Keratinocyte (primary cell): ENCODE measurements around the gene ITPA. TPM values are rescaled to one million over a fixed set of nuclear protein-coding genes. Genes with fewer than 3 reads are reported as not detected.

Source experiments
- DNase-seq: peaks from one replicate; pipeline ENCODE4 v3.0.0-alpha.2; 2011; ENCODE audit warnings: low read depth, missing footprints, low spot score
- FAIRE-seq: peaks from 2 replicates; lab custom pipeline; 2011; peaks lifted over from hg19 to GRCh38; lab: Jason Lieb, UNC
- H2AFZ ChIP-seq: 2 replicates; pipeline ENCODE4 v1.6.0; 2012; ENCODE audit warnings: low read length, control low read depth, inconsistent platforms; ENCODE audit not compliant: control insufficient read depth
- H3K27ac ChIP-seq: 2 replicates; pipeline ENCODE4 v1.5.1; 2011; ENCODE audit warnings: low read length; ENCODE audit not compliant: control insufficient read depth, insufficient read depth
- H3K27me3 ChIP-seq: 3 replicates; pipeline ENCODE4 v1.6.0; 2011; ENCODE audit warnings: low read length; ENCODE audit not compliant: control insufficient read depth, insufficient read depth; ENCODE audit errors: extremely low read depth
- H3K36me3 ChIP-seq, 2 experiments: 2 replicates in 1 of 2; 3 replicates in 1 of 2; pipeline ENCODE4 v1.5.1; 2011; ENCODE audit warnings: low read length in 2 of 2, mild to moderate bottlenecking in 1 of 2; ENCODE audit not compliant: control insufficient read depth in 2 of 2, insufficient read depth in 2 of 2; ENCODE audit errors: extremely low read depth in 1 of 2
- H3K4me1 ChIP-seq: 3 replicates; pipeline ENCODE4 v1.5.1; 2011; ENCODE audit warnings: low read length; ENCODE audit not compliant: control insufficient read depth, insufficient read depth; ENCODE audit errors: extremely low read depth
- H3K4me2 ChIP-seq: 3 replicates; pipeline ENCODE4 v1.6.0; 2011; ENCODE audit warnings: low read depth, low read length; ENCODE audit not compliant: control insufficient read depth, insufficient read depth; ENCODE audit errors: extremely low read depth
- H3K4me3 ChIP-seq, 3 experiments: fragments of 200-600 bp in 1 of 3; sonication (generic) in 1 of 3; 2 replicates in 2 of 3; 3 replicates in 1 of 3; pipeline ENCODE4 v1.5.1; 2011 to 2016; ENCODE audit warnings: low read length in 3 of 3, mild to moderate bottlenecking in 3 of 3, control low read depth in 2 of 3, inconsistent platforms in 1 of 3, low read depth in 1 of 3, mixed read lengths in 1 of 3, mixed run types in 1 of 3, moderate library complexity in 1 of 3; ENCODE audit not compliant: control insufficient read depth in 2 of 3, insufficient read depth in 2 of 3; ENCODE audit errors: extremely low read depth in 1 of 3
- H3K79me2 ChIP-seq: 2 replicates; pipeline ENCODE4 v1.6.0; 2012; ENCODE audit warnings: low read length; ENCODE audit not compliant: control insufficient read depth, insufficient read depth
- H3K9ac ChIP-seq: 3 replicates; pipeline ENCODE4 v1.6.0; 2011; ENCODE audit warnings: low read length; ENCODE audit not compliant: control insufficient read depth, insufficient read depth; ENCODE audit errors: extremely low read depth
- H3K9me1 ChIP-seq: 3 replicates; pipeline ENCODE4 v1.6.0; 2011; ENCODE audit warnings: low read length; ENCODE audit not compliant: control insufficient read depth, insufficient read depth; ENCODE audit errors: extremely low read depth
- H3K9me3 ChIP-seq: 2 replicates; pipeline ENCODE4 v1.5.1; 2012; ENCODE audit warnings: low read depth, low read length; ENCODE audit not compliant: control insufficient read depth
- H4K20me1 ChIP-seq: 3 replicates; pipeline ENCODE4 v1.6.0; 2011; ENCODE audit warnings: low read length; ENCODE audit not compliant: control insufficient read depth, insufficient read depth; ENCODE audit errors: extremely low read depth
- CTCF ChIP-seq, 3 experiments: IDR thresholded peaks in 1 of 3; conservative IDR thresholded peaks in 1 of 3; optimal IDR thresholded peaks in 1 of 3; 2 replicates in 2 of 3; 3 replicates in 1 of 3; pipeline versions ENCODE3 to v1.5.1; 2011; ENCODE audit warnings: low read length in 3 of 3, mild to moderate bottlenecking in 3 of 3, moderate library complexity in 2 of 3, control low read depth in 1 of 3, inconsistent platforms in 1 of 3; ENCODE audit not compliant: insufficient read depth in 2 of 3; ENCODE audit errors: extremely low read depth in 1 of 3
- EZH2 ChIP-seq: IDR thresholded peaks from one replicate; pipeline ENCODE4 v1.6.1; 2012; ENCODE audit warnings: inconsistent platforms, mild to moderate bottlenecking, low read length, moderate library complexity
- dilution Hi-C: fragments of 300-500 bp; cut with MboI; formaldehyde crosslinking; loops from one replicate; pipeline ENCODE4 v1.7.0; 2020; ENCODE audit warnings: low sequenced_read_pairs; ENCODE audit not compliant: extremely low pct_ligation_motif_present
- polyA plus RNA-seq, 5 experiments: library from polyadenylated mRNA; depleted of rRNA in 3 of 5; stranded (reverse) in 3 of 5; stranded (forward) in 1 of 5; unstranded in 1 of 5; fragments of >200 nt; gene quantifications; 1 replicate in 1 of 5; 2 replicates in 3 of 5; 3 replicates in 1 of 5; pipeline versions ENCODE4 v1.2.1 to v1.2.3, GENCODE V29; 2011 to 2012; ENCODE audit warnings: missing spikeins in 2 of 5, low read depth in 1 of 5, low replicate concordance in 1 of 5

The ITPA gene
- polyA plus RNA-seq, 1 donor (not counting 4 experiments of a cell fraction or from before 2014, with no cell fraction given): 40.5 TPM

GRCh38 chr20:3239867-3240775 lies 30.8 kb downstream of the ITPA start:
- H3K27me3 ChIP-seq: no peaks in the 10 kb centered on the region
- FAIRE-seq: peak; percentile 83
- dilution Hi-C loops: no loop called here

GRCh38 chr20:3240776-3241363 lies 31.6 kb downstream of the ITPA start:
- peaks cover 0 to 2% of the 10 kb centered on the region in 2 experiments for H3K36me3 ChIP-seq
- H3K27me3 ChIP-seq: no peaks in the 10 kb centered on the region
- DNase-seq (no peak), FAIRE-seq (no peak)
- TF ChIP-seq CTCF (optimal IDR thresholded peaks at IDR 0.05 in 1 of 3, IDR thresholded peaks at IDR 0.05 in 1 of 3, conservative IDR thresholded peaks at IDR 0.05 in 1 of 3; ENCODE audit: extremely low read depth in 1 of 3, insufficient read depth in 2 of 3, low read length in 3 of 3): no peak
- no peak for TF ChIP-seq EZH2
- H3K79me2 ChIP-seq: no peaks in the 10 kb centered on the region
- H2AFZ ChIP-seq: no peak overlapping the region
- H3K4me2 ChIP-seq: peak overlapping the region; percentile 87
- dilution Hi-C loops: no loop called here
- no peak overlapping the region for H3K9ac ChIP-seq
- no peaks in the 10 kb centered on the region for H3K9me3 ChIP-seq
- H4K20me1 ChIP-seq: peaks cover under 1% of the 10 kb centered on the region
- H3K4me1 ChIP-seq: peaks cover 18% of the 10 kb centered on the region
- H3K27ac ChIP-seq: no peak overlapping the region
- no peaks in the 10 kb centered on the region for H3K9me1 ChIP-seq
- peak overlapping the region in 2 of 3 experiments; percentile 66 to 87 for H3K4me3 ChIP-seq

More at GRCh38 chr20:3239867-3240775, 30.8 kb downstream of the ITPA start:
- peaks cover 8% of the 10 kb centered on the region for H4K20me1 ChIP-seq
- H3K27ac ChIP-seq: peak overlapping the region; percentile 57
- H3K9me1 ChIP-seq: peaks cover 2% of the 10 kb centered on the region
- H2AFZ ChIP-seq: peak overlapping the region; percentile 95
- TF ChIP-seq EZH2: no peak
- TF ChIP-seq CTCF (optimal IDR thresholded peaks at IDR 0.05 in 1 of 3, IDR thresholded peaks at IDR 0.05 in 1 of 3, conservative IDR thresholded peaks at IDR 0.05 in 1 of 3; ENCODE audit: extremely low read depth in 1 of 3, insufficient read depth in 2 of 3, low read length in 3 of 3): no peak
- no peaks in the 10 kb centered on the region for H3K9me3 ChIP-seq
- peaks cover 0 to 2% of the 10 kb centered on the region in 2 experiments for H3K36me3 ChIP-seq
- peak overlapping the region; percentile 66 to 87 (median 86) for H3K4me3 ChIP-seq
- H3K79me2 ChIP-seq: no peaks in the 10 kb centered on the region
- H3K4me1 ChIP-seq: peaks cover 25% of the 10 kb centered on the region
- H3K9ac ChIP-seq: peak overlapping the region; percentile 77
- no peak for DNase-seq
- peak overlapping the region; percentile 87 for H3K4me2 ChIP-seq
